ENCODE results near the gene NADK2.

DNA sequence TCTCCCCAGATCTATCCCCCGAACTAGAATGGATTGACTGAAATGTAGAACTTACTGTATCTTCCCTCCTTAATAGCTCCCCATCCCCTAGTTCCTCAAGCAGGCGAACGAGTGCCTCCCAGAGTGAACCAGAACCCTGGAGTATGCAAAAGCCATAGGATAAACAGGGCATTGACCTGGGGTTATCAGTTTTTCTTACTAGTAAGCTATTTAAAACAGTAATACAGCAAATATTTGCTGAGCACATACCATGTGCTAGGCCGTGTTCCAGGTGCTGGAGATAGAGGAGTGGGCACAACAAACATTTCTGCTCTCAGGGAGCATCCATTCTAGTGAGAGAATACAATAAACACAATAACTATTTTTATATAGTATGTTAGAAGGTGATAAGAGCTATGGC is 88.0 kb downstream of the NADK2 start:
- TF ChIP-seq CTCF (IDR thresholded peaks at IDR 0.05) (no peak), EZH2 (IDR thresholded peaks at IDR 0.05) (no peak)

All from neural progenitor cell (in vitro differentiated cells).